ENCODE data around the gene ZNF148.

- no peak for TF ChIP-seq CTCF (IDR thresholded peaks at IDR 0.05)
- no peak for TF ChIP-seq POLR2A (IDR thresholded peaks at IDR 0.05)
- TF ChIP-seq POLR2AphosphoS5 (IDR thresholded peaks at IDR 0.05) = no peak
- no peak for TF ChIP-seq EP300 (IDR thresholded peaks at IDR 0.05)
Measured at GRCh38 chr3:125319765-125320164, 55.4 kb downstream of the ZNF148 start.
